ENCODE results near the gene POLR1B.

Gene POLR1B

GRCh38 chr2:112625474-112626114 lies 83.3 kb downstream of the POLR1B start:
- H3K4me2 ChIP-seq (ENCODE audit: low read depth, low read length, poor library complexity, severe bottlenecking), result no peak overlapping the region
- H4K20me1 ChIP-seq (ENCODE audit: insufficient read depth, low read length, poor library complexity, severe bottlenecking), result no peaks in the 10 kb centered on the region

GRCh38 chr2:112626604-112627059 lies 84.4 kb downstream of the POLR1B start:
- H3K36me3 ChIP-seq (ENCODE audit: insufficient read depth, low read length), result no peaks in the 10 kb centered on the region
- H3F3A ChIP-seq (ENCODE audit: low read depth), result peaks cover 3% of the 10 kb centered on the region; the same call in 1 of the 2 replicates
- TF ChIP-seq CTCF (conservative IDR thresholded peaks at IDR 0.05; ENCODE audit: low read length), result peak; percentile 98
- no peak for TF ChIP-seq EZH2phosphoT487 (IDR thresholded peaks at IDR 0.05; ENCODE audit: borderline replicate concordance)
- no peaks in the 10 kb centered on the region for H3K79me2 ChIP-seq (ENCODE audit: insufficient read depth, low read length)
- H3K4me2 ChIP-seq (ENCODE audit: low read depth, low read length, poor library complexity, severe bottlenecking), result peak overlapping the region; percentile 51
- peak overlapping the region; percentile 1 for H3K9ac ChIP-seq (ENCODE audit: low read depth, low read length, poor library complexity, severe bottlenecking)
- H4K20me1 ChIP-seq (ENCODE audit: insufficient read depth, low read length, poor library complexity, severe bottlenecking), result no peaks in the 10 kb centered on the region
- no peaks in the 10 kb centered on the region for H3K9me2 ChIP-seq (replicated peaks; ENCODE audit: low read depth, low read length)
- H3K27me3 ChIP-seq (ENCODE audit: insufficient read depth, low read length, poor library complexity, severe bottlenecking), result no peaks in the 10 kb centered on the region
- H3K4me1 ChIP-seq (ENCODE audit: insufficient read depth, low read length, poor library complexity, severe bottlenecking), result peaks cover 29% of the 10 kb centered on the region
- H3K4me3 ChIP-seq (ENCODE audit: low read length, poor library complexity, severe bottlenecking), result no peak overlapping the region
- peak overlapping the region; percentile 64 for H2AFZ ChIP-seq (ENCODE audit: low read length)
- no peaks in the 10 kb centered on the region for H3K9me3 ChIP-seq (ENCODE audit: insufficient read depth, low read depth, low read length)

More at GRCh38 chr2:112625474-112626114, 83.3 kb downstream of the POLR1B start:
- no peaks in the 10 kb centered on the region for H3K79me2 ChIP-seq (ENCODE audit: insufficient read depth, low read length)
- peaks cover 22% of the 10 kb centered on the region for H3K4me1 ChIP-seq (ENCODE audit: insufficient read depth, low read length, poor library complexity, severe bottlenecking)
- no peaks in the 10 kb centered on the region for H3K9me3 ChIP-seq (ENCODE audit: insufficient read depth, low read depth, low read length)
- H3K36me3 ChIP-seq (ENCODE audit: insufficient read depth, low read length), result no peaks in the 10 kb centered on the region
- no peak overlapping the region for H3K4me3 ChIP-seq (ENCODE audit: low read length, poor library complexity, severe bottlenecking)
- no peaks in the 10 kb centered on the region for H3F3A ChIP-seq (ENCODE audit: low read depth)
- H2AFZ ChIP-seq (ENCODE audit: low read length), result no peak overlapping the region
- H3K27me3 ChIP-seq (ENCODE audit: insufficient read depth, low read length, poor library complexity, severe bottlenecking), result no peaks in the 10 kb centered on the region
- H3K9ac ChIP-seq (ENCODE audit: low read depth, low read length, poor library complexity, severe bottlenecking), result no peak overlapping the region
- no peak for TF ChIP-seq CTCF (conservative IDR thresholded peaks at IDR 0.05; ENCODE audit: low read length)
- TF ChIP-seq EZH2phosphoT487 (IDR thresholded peaks at IDR 0.05; ENCODE audit: borderline replicate concordance), result no peak
- no peaks in the 10 kb centered on the region for H3K9me2 ChIP-seq (replicated peaks; ENCODE audit: low read depth, low read length)

Data from Loucy (cell line).